HG02840 (cell line): ENCODE data around the gene PCDH15.

Experiments used
- ATAC-seq: cut with Tn5 transposase; IDR thresholded peaks from one replicate; pipeline ENCODE4 v1.9.1; 2021; ENCODE audit warnings: mild to moderate bottlenecking, moderate library complexity, moderate number of reproducible peaks; ENCODE audit not compliant: unreplicated experiment, low FRiP score

The PCDH15 gene

DNA sequence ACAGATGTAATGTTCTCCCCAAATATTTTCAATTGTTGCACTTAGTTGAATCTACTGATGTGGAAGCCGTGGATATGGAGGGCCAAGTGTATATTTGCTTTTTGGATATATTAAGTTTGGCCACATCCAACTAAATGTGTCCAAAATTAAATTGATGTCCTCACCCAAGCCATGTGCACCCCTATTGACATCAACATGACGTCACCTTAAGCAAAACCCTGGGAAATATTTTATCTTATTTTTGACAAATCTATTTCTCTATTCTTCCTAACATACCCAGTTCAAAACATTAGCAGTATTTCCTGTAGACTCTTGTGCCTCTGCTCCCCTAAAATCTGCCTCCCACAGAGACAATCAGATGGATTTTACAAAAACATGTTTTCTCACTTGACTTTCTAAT is 652.5 kb downstream of the PCDH15 start:
- no peak for ATAC-seq

DNA sequence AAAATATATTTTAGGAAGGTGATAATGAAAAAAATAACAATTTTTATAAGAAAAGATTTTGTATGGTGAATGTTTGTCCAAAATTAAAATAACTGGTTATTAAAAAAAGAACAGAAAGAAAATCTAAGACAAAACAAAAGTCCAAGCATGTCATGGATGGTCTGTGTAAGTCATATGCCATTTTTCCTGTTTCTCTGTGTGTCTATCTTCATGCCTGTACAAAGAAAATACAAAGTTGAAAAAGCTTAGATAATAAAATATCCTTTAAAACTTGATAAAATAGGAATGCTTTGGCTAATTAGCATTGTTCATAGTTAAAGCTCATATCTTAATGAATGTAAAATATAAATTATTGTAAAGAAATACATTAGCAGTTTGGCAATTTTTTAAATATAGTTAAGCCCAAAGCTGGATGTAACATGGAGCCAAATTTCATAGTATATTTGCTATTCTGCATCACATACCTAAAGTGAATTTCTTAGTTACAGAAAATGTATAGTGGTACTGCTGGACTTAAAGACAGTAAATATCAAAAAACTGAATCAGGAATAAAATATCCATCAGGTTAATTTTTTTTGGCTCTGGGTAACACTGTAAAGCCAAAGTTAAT is 661.1 kb downstream of the PCDH15 start:
- no peak for ATAC-seq

DNA sequence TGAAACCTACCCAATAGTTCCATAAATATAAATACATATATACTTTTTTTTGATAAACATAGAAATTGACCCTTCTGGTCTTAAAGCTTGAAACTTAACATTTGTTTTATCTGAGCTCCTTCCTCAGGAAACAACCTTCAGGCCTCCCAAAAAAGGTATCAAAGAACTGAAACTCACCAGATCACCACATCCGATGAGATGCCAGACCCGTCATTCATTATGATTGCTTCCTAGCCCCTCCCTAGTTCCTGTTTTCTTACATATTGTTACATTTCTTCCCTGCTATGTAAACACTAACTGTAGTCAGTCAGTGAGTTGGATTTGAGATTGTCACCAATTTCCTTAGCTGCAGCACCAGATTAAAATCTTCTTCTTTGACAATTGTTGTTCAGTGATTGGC is 663.6 kb downstream of the PCDH15 start:
- ATAC-seq, result no peak

DNA sequence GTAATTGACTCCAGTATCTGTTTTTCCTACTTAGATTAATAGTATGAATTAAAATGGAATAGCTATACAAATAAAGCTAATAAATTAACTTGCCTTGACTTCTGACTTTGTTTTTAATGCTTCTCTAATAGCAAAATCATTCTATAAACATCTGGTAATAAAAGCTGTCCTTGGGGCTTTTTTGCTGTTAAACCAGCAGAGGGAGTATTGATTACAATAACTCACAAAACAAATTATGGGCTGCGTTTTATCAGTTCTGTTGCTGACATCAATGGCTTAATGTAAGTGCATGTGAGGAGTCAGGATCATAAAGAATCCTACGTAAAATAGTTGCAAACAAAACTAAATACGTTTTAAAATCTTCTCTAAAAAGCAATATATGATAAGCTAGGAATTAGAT is 667.8 kb downstream of the PCDH15 start:
- no peak for ATAC-seq

DNA sequence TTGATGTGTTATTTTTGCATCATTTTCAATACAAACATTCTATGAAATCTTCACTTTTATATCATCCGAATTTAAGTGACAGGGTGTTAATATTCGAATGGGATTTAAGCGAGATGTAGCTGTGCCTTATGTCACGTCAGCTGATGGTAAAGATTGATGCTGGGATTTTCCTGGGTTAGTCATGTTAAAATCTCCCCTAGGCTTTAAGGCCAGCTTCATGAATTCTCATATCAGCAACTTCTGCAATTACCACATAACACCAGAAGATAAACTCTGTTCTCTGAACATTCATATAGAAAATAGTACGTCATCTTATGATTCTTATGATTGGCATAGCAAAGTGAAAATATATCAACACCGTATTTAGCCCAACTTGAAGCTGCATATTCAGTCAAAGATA is 669.2 kb downstream of the PCDH15 start:
- no peak for ATAC-seq

DNA sequence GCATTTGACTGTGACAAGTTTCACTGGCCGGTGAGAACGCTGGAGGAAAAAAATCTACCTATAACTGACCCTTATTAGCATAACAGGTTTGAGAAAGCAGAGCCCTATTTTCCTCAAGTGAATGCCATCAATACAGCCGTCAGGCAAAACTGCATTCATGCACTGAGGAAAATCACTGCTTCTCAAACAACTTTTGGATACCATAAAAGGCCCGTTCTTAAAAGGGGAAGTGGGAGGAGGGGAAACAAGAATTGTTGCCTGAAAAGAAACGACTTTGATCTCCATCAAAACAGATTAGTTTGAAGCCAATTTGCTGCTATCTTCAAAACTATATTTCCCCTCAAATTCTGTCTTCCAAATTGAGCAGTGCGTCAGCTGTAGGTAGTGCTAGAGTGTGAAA is 670.6 kb downstream of the PCDH15 start:
- ATAC-seq, result no peak

DNA sequence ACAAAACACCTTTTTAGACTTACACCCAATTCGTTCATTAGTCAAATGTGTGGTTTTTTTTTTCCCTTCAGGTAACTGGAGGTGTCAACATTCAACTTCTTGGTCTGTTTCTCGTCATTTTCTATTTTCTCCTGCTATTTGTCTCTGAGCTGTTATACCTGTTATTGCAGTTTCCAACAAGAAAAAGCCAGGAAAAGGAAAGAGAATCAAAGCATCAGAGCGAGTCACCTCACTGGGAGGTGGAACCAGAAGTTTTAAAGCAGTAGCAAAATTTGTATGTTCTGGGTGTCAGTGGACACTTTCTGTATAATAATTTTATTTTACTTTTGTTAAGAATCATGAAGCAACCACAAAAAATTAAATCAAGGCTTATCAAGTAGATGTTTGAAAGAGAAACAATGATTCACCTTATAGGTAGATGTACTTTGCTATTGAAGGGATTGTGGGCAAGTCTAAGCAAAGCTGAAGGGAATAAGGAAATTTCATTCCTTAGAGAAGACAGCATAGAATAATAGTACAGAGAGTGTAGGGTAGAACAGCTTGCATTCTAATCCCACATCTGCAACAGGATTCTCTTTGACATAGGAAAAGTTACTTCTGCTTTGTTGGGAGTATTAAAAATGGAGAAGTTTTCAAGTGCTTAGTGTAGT is 675.8 kb downstream of the PCDH15 start:
- no peak for ATAC-seq

DNA sequence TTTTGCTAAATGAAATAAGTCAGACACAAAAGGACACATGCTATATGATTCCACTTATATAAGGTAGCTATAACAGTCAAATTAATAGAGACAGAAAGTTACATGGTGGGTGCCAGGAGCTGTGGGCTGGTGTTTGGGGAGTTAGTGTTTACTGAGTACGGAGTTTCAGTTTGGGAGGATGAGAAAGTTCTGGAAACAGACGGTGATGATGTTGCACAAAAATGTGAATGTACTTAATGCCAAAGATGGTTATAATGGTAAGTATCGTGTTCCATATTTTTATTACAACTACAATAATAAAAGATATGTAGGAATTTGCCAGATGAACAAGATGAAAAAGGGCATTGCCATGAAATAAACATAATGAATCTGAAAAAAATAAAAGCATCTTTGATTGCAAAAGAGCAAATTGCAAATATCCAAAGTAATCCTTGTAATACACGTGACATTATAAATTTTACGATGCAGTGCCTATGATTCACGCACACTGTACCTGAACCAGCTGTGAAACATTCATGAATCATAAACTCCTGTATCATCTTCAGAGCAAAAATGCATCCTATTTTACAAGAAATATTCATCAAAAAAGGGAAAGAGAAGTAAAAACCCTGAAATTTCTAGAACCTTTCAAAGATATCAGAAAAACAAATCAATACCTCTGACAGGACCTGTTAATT is 676.7 kb downstream of the PCDH15 start:
- no peak for ATAC-seq

DNA sequence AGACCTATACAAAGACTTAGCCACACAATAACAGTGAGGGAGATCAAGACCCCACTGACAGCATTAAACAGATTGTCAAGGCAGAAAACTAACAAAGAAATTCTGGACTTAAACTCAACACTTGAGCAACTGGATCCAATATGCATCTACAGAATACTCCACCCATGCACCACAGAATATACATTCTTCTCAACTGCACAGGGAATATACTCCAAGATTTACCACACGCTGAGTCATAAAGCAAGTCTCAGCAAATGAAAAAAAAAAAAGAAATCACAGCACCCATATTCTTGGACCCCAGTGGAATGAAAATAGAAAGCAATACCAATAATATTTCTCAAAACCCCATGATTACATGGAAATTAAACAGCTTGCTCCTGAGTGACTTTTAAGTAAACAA is 680.2 kb downstream of the PCDH15 start:
- no peak for ATAC-seq

DNA sequence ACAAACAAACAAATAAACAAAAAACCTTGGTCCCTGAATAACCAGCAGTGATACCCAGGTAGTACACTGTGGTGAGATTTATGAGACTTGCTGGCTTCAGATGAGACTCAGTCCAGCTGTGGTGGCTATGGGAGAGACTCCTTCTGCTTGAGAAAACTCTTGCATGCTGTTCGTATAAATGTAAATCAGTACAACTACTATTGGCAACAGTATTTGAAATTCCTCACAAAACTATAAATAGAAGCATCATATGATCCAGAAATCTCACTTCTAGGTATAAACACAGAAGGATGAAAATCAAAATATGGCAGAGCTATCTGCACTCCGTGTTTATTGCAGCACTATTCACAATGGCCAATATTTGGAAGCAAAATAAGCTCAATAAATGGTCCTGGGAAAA is 692.1 kb downstream of the PCDH15 start:
- no peak for ATAC-seq

DNA sequence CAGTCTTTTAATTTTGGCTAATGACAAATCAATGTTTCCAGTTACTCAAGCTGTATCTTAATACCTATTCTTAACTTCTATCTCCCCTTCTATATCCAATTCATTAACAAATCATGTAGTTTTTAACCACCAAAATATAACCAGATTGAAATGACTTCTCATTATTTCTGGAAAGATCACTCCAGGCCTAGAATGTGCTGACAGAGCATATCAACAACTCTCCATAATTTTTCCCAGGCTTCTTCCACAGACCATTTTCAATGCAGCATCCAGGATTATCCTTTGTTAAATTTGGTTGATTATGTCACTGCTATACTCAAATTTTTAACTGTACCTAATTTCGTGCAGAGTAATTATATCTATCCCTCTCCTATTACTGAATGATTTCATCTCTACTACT is 704.1 kb downstream of the PCDH15 start:
- no peak for ATAC-seq

DNA sequence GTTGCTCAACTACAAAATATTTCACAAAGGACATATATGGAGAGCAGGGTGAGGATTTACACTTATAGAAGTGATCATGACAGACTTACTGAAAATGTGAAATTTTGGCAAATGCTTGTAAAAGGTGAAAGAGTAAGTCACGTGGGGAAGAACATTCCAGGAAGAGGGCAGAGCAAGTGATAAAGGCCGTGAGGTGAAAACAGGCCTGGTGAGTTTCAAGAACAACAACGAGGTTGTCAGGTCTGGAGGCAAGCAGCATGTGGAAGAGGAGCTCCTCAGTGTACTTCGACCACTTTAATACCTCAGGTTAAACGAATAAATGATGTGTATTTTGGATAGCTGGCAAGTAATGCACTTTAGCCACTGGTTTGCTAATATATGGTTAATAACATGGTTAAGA is 706.7 kb downstream of the PCDH15 start:
- no peak for ATAC-seq

DNA sequence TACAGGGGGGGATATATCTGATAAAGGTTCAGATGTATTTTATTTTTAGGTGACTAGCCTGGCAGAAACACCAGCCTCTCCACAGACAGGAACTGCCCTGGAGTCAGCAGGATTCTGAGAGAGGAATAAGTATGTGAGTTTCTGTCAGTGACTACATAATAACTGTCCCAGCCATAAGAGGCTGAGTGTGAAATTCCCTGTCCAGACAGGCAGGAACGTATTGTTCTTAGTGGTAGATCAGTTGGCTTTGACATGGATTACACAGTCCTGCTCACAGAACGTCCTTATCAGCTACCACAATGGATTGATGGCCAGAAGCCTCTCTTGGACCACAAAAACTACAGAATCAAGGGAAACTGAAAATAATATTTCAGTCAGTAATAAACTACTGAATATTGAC is 709.8 kb downstream of the PCDH15 start:
- ATAC-seq, result no peak

DNA sequence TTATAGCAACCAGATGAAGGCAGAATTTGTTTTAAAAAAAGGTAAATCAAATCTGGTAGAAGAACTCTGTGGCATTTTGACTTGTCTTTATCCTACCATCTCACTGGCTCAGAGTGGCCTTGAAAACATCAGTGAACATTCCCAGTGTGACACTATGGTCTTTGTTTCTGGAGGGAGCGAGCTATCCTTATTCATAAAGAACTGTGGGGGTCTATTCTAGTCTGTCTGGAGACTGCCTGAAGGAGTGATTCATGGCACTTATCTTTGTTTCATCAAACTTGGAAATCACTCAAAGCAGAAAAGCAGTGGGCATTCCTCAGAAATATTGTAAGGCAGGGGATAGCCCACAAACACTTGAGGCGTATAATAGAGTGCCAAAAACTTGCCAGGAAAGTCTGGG is 719.1 kb downstream of the PCDH15 start:
- ATAC-seq, result no peak

DNA sequence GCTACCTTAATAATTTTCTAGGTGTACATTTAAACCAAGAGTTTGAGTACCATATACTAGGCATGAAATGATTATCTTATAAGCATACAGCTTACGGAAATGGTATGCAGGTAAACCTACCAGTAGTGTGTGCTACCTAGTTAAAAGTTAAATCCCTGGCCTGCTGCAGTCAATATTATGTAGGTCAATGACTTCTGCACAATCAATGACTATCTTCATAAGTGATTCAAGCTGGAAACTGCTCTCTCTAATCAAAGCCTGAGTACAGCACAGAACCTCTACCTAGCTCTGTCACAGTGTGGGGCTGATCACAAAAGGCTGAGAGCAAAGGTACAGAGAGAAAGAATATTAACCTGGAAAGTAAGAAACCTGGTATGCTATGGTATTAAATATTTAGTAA is 733.7 kb downstream of the PCDH15 start:
- no peak for ATAC-seq

DNA sequence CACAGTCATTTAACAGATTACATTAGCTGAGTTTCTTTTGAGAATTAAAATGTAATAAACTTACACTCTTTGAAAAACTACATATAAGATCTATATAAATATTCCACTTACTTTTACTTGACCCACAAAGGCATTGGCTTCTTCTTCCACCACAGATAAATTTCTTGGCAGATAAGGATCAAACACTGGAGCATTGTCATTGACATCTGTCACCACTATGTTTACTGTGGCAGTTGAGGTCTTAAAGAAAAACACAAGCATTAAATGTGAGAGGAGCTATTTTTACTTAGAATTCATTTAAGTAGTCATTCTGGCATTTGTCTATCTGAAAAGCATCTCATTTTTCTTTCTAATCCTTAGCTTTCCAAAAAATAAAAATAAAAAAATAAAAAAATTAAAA is 734.4 kb downstream of the PCDH15 start:
- ATAC-seq, result no peak

DNA sequence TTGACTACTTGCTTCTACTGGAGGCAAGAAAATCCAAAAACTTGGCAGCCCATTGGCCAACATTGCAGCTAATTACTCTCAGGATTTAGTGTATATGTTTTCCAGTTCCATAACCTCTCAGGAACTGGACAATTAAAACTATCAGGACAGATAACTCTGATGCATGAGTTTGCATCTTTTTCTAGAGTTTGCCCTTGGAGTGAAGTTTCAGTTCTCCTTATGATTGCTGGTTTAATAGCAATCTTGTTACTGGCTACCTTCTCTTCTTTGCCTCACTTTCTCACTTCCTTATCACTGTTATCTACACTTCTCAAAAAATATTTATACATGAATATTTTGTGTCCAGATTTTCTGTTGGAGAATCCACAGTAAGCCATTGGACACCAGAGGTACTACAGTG is 735.9 kb downstream of the PCDH15 start:
- ATAC-seq, result no peak

DNA sequence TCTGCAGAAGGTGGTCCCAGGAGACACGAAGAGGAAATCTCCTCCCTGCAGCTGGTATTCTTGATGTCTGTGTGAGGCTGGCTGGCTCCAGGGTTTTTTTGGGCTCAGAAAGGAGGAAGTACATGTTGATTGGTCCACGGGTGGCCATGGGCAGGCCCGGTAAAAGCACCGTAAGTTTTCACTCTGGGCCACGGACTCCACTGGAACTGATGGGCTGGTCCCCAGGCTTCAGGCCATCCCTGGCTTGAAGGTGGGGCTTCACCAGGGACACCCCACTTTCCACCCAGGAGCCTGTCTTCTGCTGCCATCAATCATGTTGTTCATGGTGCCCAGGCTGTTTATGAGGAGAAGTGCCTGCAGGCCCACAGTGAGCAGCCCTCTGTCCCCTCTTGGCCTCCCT is 736.8 kb downstream of the PCDH15 start:
- ATAC-seq, result no peak

DNA sequence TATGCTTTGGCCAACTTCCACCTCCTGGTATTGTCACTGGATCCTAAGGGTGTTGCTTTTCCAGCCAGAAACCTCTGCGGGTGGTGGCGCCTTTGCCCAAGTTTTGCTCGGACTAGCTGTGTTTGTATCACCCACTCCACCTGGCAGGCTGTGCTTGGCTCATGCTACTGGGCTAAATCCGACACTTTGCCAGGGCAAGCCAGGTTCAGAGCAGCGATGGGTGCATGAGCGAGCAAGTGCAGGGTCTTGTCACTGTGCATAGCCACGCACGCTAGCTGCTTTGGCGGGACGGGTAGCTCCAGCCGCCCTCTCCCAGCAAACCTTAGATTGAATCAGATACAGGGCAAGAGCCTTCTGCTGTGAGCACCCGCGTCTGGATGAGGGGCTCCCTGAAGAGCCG is 737.5 kb downstream of the PCDH15 start:
- no peak for ATAC-seq

DNA sequence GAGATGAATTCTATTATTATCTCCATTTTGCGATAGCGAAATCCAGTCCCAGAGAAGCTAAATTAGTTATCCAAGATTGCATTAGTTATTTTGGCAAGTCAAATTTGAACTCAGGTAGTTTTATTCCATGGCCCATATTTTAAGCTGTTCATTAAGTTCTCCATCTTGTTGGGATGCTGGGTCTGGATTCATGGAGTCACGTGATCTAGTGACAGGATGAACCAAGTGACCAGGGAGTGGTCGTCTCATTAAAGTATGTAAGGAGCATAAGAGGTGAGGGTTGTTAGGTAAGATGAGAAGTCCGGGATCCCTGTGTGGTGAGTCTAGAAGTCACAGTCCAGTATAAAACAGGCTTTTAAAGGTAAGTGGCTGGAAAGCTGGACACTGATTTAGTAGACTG is 740.5 kb downstream of the PCDH15 start:
- no peak for ATAC-seq

DNA sequence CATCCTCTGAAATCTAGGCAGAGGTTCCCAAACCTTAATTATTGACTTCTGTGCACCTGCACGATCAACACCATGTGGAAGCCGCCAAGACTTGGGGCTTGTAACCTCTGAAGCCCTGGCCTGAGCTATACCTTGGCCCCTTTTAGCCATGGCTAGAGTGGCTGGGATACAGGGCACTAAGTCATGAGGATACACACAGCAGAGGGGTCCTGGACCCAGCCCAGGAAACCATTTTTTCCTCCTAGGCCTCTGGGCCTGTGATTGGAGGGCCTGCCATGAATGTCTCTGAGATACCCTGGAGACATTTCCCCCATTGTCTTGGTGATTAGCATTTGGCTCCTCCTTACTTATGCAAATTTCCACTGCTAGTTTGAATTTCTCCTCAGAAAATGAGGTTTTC is 743.7 kb downstream of the PCDH15 start:
- ATAC-seq, result no peak

DNA sequence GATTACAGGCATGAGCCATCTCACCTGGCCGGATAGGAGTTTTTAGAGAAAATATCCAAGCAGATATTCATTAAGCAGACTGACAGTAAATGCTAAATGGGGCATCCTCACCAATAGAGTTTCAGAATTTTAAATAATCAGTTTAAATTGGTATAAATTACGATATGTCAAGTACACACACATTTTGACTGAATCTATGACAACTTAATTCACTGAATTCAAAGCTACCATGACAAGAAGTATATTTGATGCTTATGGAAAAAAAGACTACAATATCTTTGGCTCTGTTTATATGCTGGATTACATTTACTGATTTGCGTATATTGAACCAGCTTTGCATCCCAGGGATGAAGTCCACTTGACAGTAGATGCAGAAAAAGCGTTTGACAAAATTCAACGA is 774.7 kb downstream of the PCDH15 start:
- no peak for ATAC-seq
